HCT116 (cell line): Measurements from ENCODE around the gene EIF2B2. TPM values are rescaled to one million over a fixed set of nuclear protein-coding genes. Genes with fewer than 3 reads are reported as not detected.

Experiments
- ATAC-seq: fragments of 200-7000 bp; cut with Tn5 transposase; 2 replicates; pipeline ENCODE4 v1.9.1; 2020; ENCODE audit warnings: mild to moderate bottlenecking, moderate library complexity
- BruUV-seq: library from RNA; stranded (reverse); fragments of 400-500 nt; replicated peaks from 2 replicates; lab custom pipeline; 2021; lab: Mats Ljungman, UMichigan
- CTCF ChIA-PET: fragments of 300-600 bp; sonication (Branson Sonifier 250); formaldehyde crosslinking; loops from one replicate; lab custom pipeline; 2021; ENCODE audit warnings: antibody characterized with exemption; lab: Charles Lee
- POLR2A ChIA-PET: fragments of 300-600, 350-600 bp; sonication (Branson Sonifier 250); formaldehyde crosslinking; loops from one replicate; lab custom pipeline; 2021; ENCODE audit warnings: antibody characterized with exemption; lab: Charles Lee
- RAD21 ChIA-PET, 2 experiments: fragments of 300-600 bp; sonication (Branson Sonifier 250); formaldehyde crosslinking; loops; one replicate each; lab custom pipeline; 2023; ENCODE audit warnings: low total read pairs in 2 of 2; ENCODE audit not compliant: uncharacterized antibody in 2 of 2, unreplicated experiment in 2 of 2, low non-redundant PET in 1 of 2; lab: Charles Lee
- DNase-seq: peaks from one replicate; pipeline ENCODE4 v3.0.0-alpha.2; 2010; ENCODE audit warnings: low read depth, low spot score
- H2AFZ ChIP-seq: fragments of 200-600 bp; shearing (Covaris generic), sonication (generic); 2 replicates; pipeline ENCODE4 v1.6.1; 2017; ENCODE audit warnings: low read depth, mixed run types, mixed read lengths, antibody characterized with exemption, low read length; ENCODE audit not compliant: poor library complexity, severe bottlenecking
- H3K27ac ChIP-seq: 2 replicates; pipeline ENCODE4 v1.5.1; 2012; ENCODE audit warnings: low read depth, low read length
- H3K27me3 ChIP-seq: fragments of 200-600 bp; sonication (generic); 2 replicates; pipeline ENCODE4 v1.6.1; 2016; ENCODE audit warnings: mixed run types, low read length, mixed read lengths; ENCODE audit not compliant: insufficient read depth
- H3K36me3 ChIP-seq, 2 experiments: fragments of 200-500 bp in 1 of 2; fragments of 200-600 bp in 1 of 2; sonication (Bioruptor generic) in 1 of 2; sonication (generic) in 1 of 2; 2 replicates each; pipeline versions ENCODE4 v1.5.1 to v1.6.1; 2014 to 2016; ENCODE audit warnings: low read length in 2 of 2, inconsistent platforms in 1 of 2, mixed read lengths in 1 of 2, mixed run types in 1 of 2; ENCODE audit not compliant: insufficient read depth in 2 of 2, control insufficient read depth in 1 of 2
- H3K4me1 ChIP-seq, 2 experiments: fragments of 200-600 bp in 1 of 2; sonication (generic) in 1 of 2; 2 replicates each; pipeline versions ENCODE4 v1.5.1 to v1.6.1; 2012 to 2017; ENCODE audit warnings: low read length in 2 of 2, inconsistent platforms in 1 of 2, mild to moderate bottlenecking in 1 of 2, mixed read lengths in 1 of 2, mixed run types in 1 of 2, moderate library complexity in 1 of 2; ENCODE audit not compliant: insufficient read depth in 2 of 2, control insufficient read depth in 1 of 2
- H3K4me2 ChIP-seq: fragments of 200-600 bp; sonication (generic); 2 replicates; pipeline ENCODE4 v1.6.1; 2017; ENCODE audit warnings: mixed run types, low read length, mixed read lengths
- H3K4me3 ChIP-seq, 2 experiments: fragments of 200-600 bp in 1 of 2; sonication (generic) in 1 of 2; replicated peaks in 1 of 2; 2 replicates each; pipeline ENCODE4 v1.5.1; 2011 to 2016; ENCODE audit warnings: low read length in 2 of 2, control low read depth in 1 of 2, low read depth in 1 of 2, mild to moderate bottlenecking in 1 of 2, mixed read lengths in 1 of 2, mixed run types in 1 of 2
- H3K79me2 ChIP-seq: fragments of 200-600 bp; sonication (generic); 2 replicates; pipeline ENCODE4 v1.6.1; 2017; ENCODE audit warnings: mild to moderate bottlenecking, mixed run types, low read length, moderate library complexity, mixed read lengths; ENCODE audit not compliant: insufficient read depth
- H3K9ac ChIP-seq: fragments of 200-600 bp; sonication (generic); 2 replicates; pipeline ENCODE4 v1.6.1; 2016; ENCODE audit warnings: low read length, mixed read lengths
- H3K9me2 ChIP-seq: fragments of 200-600 bp; sonication (generic), shearing (Covaris generic); 2 replicates; pipeline ENCODE4 v1.6.1; 2017; ENCODE audit warnings: mixed run types, mild to moderate bottlenecking, moderate library complexity; ENCODE audit not compliant: insufficient read depth
- H3K9me3 ChIP-seq, 2 experiments: fragments of 200-500 bp in 1 of 2; fragments of 200-600 bp in 1 of 2; sonication (Bioruptor generic) in 1 of 2; sonication (generic) in 1 of 2; 2 replicates each; pipeline ENCODE4 v1.6.1; 2014 to 2017; ENCODE audit warnings: low read length in 2 of 2, mixed read lengths in 2 of 2, inconsistent platforms in 1 of 2, low read depth in 1 of 2, mild to moderate bottlenecking in 1 of 2, mixed run types in 1 of 2, moderate library complexity in 1 of 2; ENCODE audit not compliant: control insufficient read depth in 1 of 2, insufficient read depth in 1 of 2
- H4K20me1 ChIP-seq: fragments of 200-600 bp; sonication (generic), shearing (Covaris generic); 2 replicates; pipeline ENCODE4 v1.6.1; 2017; ENCODE audit warnings: mixed run types, mild to moderate bottlenecking, moderate library complexity; ENCODE audit not compliant: insufficient read depth
- CBX3 ChIP-seq: IDR thresholded peaks from 2 replicates; pipeline ENCODE4 v1.6.1; 2012; ENCODE audit warnings: low read depth
- EGR1 ChIP-seq: IDR thresholded peaks from 2 replicates; pipeline ENCODE4 v1.6.1; 2012; ENCODE audit warnings: low read depth
- ELF1 ChIP-seq: IDR thresholded peaks from 2 replicates; pipeline ENCODE4 v1.6.1; 2012; ENCODE audit warnings: low read depth, borderline replicate concordance
- EZH2 ChIP-seq: fragments of 200-600 bp; sonication (generic); IDR thresholded peaks from 2 replicates; pipeline ENCODE4 v1.6.1; 2017; ENCODE audit warnings: antibody characterized with exemption, mixed run types
- EZH2phosphoT487 ChIP-seq: fragments of 200-600 bp; IDR thresholded peaks from 2 replicates; pipeline ENCODE4 v1.6.1; 2018; ENCODE audit warnings: antibody characterized with exemption, borderline replicate concordance
- FOSL1 ChIP-seq: IDR thresholded peaks from 2 replicates; pipeline ENCODE4 v1.6.1; 2012; ENCODE audit warnings: low read depth
- POLR2A ChIP-seq: IDR thresholded peaks from 2 replicates; pipeline ENCODE4 v1.7.0; 2011; ENCODE audit warnings: borderline replicate concordance; ENCODE audit not compliant: insufficient read depth, insufficient read length; ENCODE audit errors: extremely low read depth
- POLR2AphosphoS5 ChIP-seq: IDR thresholded peaks from 2 replicates; pipeline ENCODE4 v1.6.1; 2011; ENCODE audit warnings: mild to moderate bottlenecking, low read depth, low read length, moderate library complexity
- RAD21 ChIP-seq: IDR thresholded peaks from 2 replicates; pipeline ENCODE4 v1.6.1; 2012; ENCODE audit warnings: low read depth, mild to moderate bottlenecking
- TCF7L2 ChIP-seq: IDR thresholded peaks from 2 replicates; pipeline ENCODE4 v1.7.0; 2011; ENCODE audit warnings: borderline replicate concordance, inconsistent platforms; ENCODE audit not compliant: insufficient read depth, insufficient read length; ENCODE audit errors: extremely low read depth
- YY1 ChIP-seq: IDR thresholded peaks from 2 replicates; pipeline ENCODE4 v1.6.1; 2011; ENCODE audit warnings: low read length, low read depth, moderate library complexity, mild to moderate bottlenecking; ENCODE audit not compliant: insufficient replicate concordance; ENCODE audit errors: extremely low read depth
- ZFX ChIP-seq: fragments of 450-650 bp; IDR thresholded peaks from 2 replicates; pipeline ENCODE4 v1.6.1; 2017
- ZNF274 ChIP-seq: fragments of 200-500 bp; sonication (Bioruptor generic); IDR thresholded peaks from 2 replicates; pipeline ENCODE4 v1.6.1; 2014; ENCODE audit warnings: mild to moderate bottlenecking, low read depth, low read length, inconsistent platforms
- intact Hi-C: fragments of 100-400 bp; cut with micrococcal nuclease; formaldehyde crosslinking; loops from 2 replicates; pipeline ENCODE4 v1.10.0; 2022
- total RNA-seq: library from RNA; stranded (reverse); gene quantifications from one replicate; pipeline ENCODE4 v1.2.1, GENCODE V29; 2021; ENCODE audit not compliant: unreplicated experiment
- TF ChIP-seq, protein P1 (sequence below): IDR thresholded peaks from 2 replicates; pipeline ENCODE4 v1.6.1; 2012
- TF ChIP-seq, protein P2 (sequence below): IDR thresholded peaks from 2 replicates; pipeline ENCODE4 v1.6.1; 2012; ENCODE audit warnings: low read depth

The EIF2B2 gene
- total RNA-seq, 1 experiment from 2014 or later: 54.8 TPM

- CTCF ChIA-PET: no interaction called here
- Histone ChIP-seq H3K79me2 (no peaks in the 10 kb centered on the region), H3K36me3 (no peaks in the 10 kb centered on the region), H2AFZ (no peak overlapping the region)
- intact Hi-C loops: no loop called here
- no peak for DNase-seq
- TF ChIP-seq ELF1 (no peak), TCF7L2 (no peak), FOSL1 (no peak), RAD21 (no peak), EZH2 (no peak), ZNF274 (no peak), YY1 (no peak), POLR2A (no peak), EZH2phosphoT487 (no peak), POLR2AphosphoS5 (no peak), EGR1 (no peak), ZFX (no peak), CBX3 (no peak)
- TF ChIP-seq, protein P1, sequence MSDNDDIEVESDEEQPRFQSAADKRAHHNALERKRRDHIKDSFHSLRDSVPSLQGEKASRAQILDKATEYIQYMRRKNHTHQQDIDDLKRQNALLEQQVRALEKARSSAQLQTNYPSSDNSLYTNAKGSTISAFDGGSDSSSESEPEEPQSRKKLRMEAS: no peak
- TF ChIP-seq, protein P2, sequence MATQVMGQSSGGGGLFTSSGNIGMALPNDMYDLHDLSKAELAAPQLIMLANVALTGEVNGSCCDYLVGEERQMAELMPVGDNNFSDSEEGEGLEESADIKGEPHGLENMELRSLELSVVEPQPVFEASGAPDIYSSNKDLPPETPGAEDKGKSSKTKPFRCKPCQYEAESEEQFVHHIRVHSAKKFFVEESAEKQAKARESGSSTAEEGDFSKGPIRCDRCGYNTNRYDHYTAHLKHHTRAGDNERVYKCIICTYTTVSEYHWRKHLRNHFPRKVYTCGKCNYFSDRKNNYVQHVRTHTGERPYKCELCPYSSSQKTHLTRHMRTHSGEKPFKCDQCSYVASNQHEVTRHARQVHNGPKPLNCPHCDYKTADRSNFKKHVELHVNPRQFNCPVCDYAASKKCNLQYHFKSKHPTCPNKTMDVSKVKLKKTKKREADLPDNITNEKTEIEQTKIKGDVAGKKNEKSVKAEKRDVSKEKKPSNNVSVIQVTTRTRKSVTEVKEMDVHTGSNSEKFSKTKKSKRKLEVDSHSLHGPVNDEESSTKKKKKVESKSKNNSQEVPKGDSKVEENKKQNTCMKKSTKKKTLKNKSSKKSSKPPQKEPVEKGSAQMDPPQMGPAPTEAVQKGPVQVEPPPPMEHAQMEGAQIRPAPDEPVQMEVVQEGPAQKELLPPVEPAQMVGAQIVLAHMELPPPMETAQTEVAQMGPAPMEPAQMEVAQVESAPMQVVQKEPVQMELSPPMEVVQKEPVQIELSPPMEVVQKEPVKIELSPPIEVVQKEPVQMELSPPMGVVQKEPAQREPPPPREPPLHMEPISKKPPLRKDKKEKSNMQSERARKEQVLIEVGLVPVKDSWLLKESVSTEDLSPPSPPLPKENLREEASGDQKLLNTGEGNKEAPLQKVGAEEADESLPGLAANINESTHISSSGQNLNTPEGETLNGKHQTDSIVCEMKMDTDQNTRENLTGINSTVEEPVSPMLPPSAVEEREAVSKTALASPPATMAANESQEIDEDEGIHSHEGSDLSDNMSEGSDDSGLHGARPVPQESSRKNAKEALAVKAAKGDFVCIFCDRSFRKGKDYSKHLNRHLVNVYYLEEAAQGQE: no peak
- TF ChIP-seq, all 23 proteins: peak for 0
- ChIA-PET POLR2A (no interaction called here), RAD21 (no interaction called here)
- H3K9me3 ChIP-seq: no peaks in the 10 kb centered on the region
- no peaks in the 10 kb centered on the region for H3K27me3 ChIP-seq
- no peak overlapping the region for H3K4me3 ChIP-seq
- H3K27ac ChIP-seq: no peak overlapping the region
- H4K20me1 ChIP-seq: no peaks in the 10 kb centered on the region
- BruUV-seq: no TSS peak
- no peak for ATAC-seq
- no peak overlapping the region for H3K4me2 ChIP-seq
- H3K4me1 ChIP-seq: no peaks in the 10 kb centered on the region
- H3K9ac ChIP-seq: no peak overlapping the region
- H3K9me2 ChIP-seq: no peaks in the 10 kb centered on the region
These were observed 25.4 kb upstream of the EIF2B2 start for GRCh38 chr14:74977164-74977900.
